HCT116 (cell line): ENCODE results near the gene COMMD4. TPM values are rescaled to one million over a fixed set of nuclear protein-coding genes. Genes with fewer than 3 reads are reported as not detected.

Source experiments
- ATAC-seq: fragments of 200-7000 bp; cut with Tn5 transposase; 2 replicates; pipeline ENCODE4 v1.9.1; 2020; ENCODE audit warnings: mild to moderate bottlenecking, moderate library complexity
- BruUV-seq: library from RNA; stranded (reverse); fragments of 400-500 nt; replicated peaks from 2 replicates; lab custom pipeline; 2021; lab: Mats Ljungman, UMichigan
- CTCF ChIA-PET: fragments of 300-600 bp; sonication (Branson Sonifier 250); formaldehyde crosslinking; loops from one replicate; lab custom pipeline; 2021; ENCODE audit warnings: antibody characterized with exemption; lab: Charles Lee
- POLR2A ChIA-PET: fragments of 300-600, 350-600 bp; sonication (Branson Sonifier 250); formaldehyde crosslinking; loops from one replicate; lab custom pipeline; 2021; ENCODE audit warnings: antibody characterized with exemption; lab: Charles Lee
- RAD21 ChIA-PET, 2 experiments: fragments of 300-600 bp; sonication (Branson Sonifier 250); formaldehyde crosslinking; loops; one replicate each; lab custom pipeline; 2023; ENCODE audit warnings: low total read pairs in 2 of 2; ENCODE audit not compliant: uncharacterized antibody in 2 of 2, unreplicated experiment in 2 of 2, low non-redundant PET in 1 of 2; lab: Charles Lee
- DNase-seq: peaks from one replicate; pipeline ENCODE4 v3.0.0-alpha.2; 2010; ENCODE audit warnings: low read depth, low spot score
- H2AFZ ChIP-seq: fragments of 200-600 bp; shearing (Covaris generic), sonication (generic); 2 replicates; pipeline ENCODE4 v1.6.1; 2017; ENCODE audit warnings: low read depth, mixed run types, mixed read lengths, antibody characterized with exemption, low read length; ENCODE audit not compliant: poor library complexity, severe bottlenecking
- H3K27ac ChIP-seq: 2 replicates; pipeline ENCODE4 v1.5.1; 2012; ENCODE audit warnings: low read depth, low read length
- H3K27me3 ChIP-seq: fragments of 200-600 bp; sonication (generic); 2 replicates; pipeline ENCODE4 v1.6.1; 2016; ENCODE audit warnings: mixed run types, low read length, mixed read lengths; ENCODE audit not compliant: insufficient read depth
- H3K36me3 ChIP-seq, 2 experiments: fragments of 200-500 bp in 1 of 2; fragments of 200-600 bp in 1 of 2; sonication (Bioruptor generic) in 1 of 2; sonication (generic) in 1 of 2; 2 replicates each; pipeline versions ENCODE4 v1.5.1 to v1.6.1; 2014 to 2016; ENCODE audit warnings: low read length in 2 of 2, inconsistent platforms in 1 of 2, mixed read lengths in 1 of 2, mixed run types in 1 of 2; ENCODE audit not compliant: insufficient read depth in 2 of 2, control insufficient read depth in 1 of 2
- H3K4me1 ChIP-seq, 2 experiments: fragments of 200-600 bp in 1 of 2; sonication (generic) in 1 of 2; 2 replicates each; pipeline versions ENCODE4 v1.5.1 to v1.6.1; 2012 to 2017; ENCODE audit warnings: low read length in 2 of 2, inconsistent platforms in 1 of 2, mild to moderate bottlenecking in 1 of 2, mixed read lengths in 1 of 2, mixed run types in 1 of 2, moderate library complexity in 1 of 2; ENCODE audit not compliant: insufficient read depth in 2 of 2, control insufficient read depth in 1 of 2
- H3K4me2 ChIP-seq: fragments of 200-600 bp; sonication (generic); 2 replicates; pipeline ENCODE4 v1.6.1; 2017; ENCODE audit warnings: mixed run types, low read length, mixed read lengths
- H3K4me3 ChIP-seq, 2 experiments: fragments of 200-600 bp in 1 of 2; sonication (generic) in 1 of 2; replicated peaks in 1 of 2; 2 replicates each; pipeline ENCODE4 v1.5.1; 2011 to 2016; ENCODE audit warnings: low read length in 2 of 2, control low read depth in 1 of 2, low read depth in 1 of 2, mild to moderate bottlenecking in 1 of 2, mixed read lengths in 1 of 2, mixed run types in 1 of 2
- H3K79me2 ChIP-seq: fragments of 200-600 bp; sonication (generic); 2 replicates; pipeline ENCODE4 v1.6.1; 2017; ENCODE audit warnings: mild to moderate bottlenecking, mixed run types, low read length, moderate library complexity, mixed read lengths; ENCODE audit not compliant: insufficient read depth
- H3K9ac ChIP-seq: fragments of 200-600 bp; sonication (generic); 2 replicates; pipeline ENCODE4 v1.6.1; 2016; ENCODE audit warnings: low read length, mixed read lengths
- H3K9me2 ChIP-seq: fragments of 200-600 bp; sonication (generic), shearing (Covaris generic); 2 replicates; pipeline ENCODE4 v1.6.1; 2017; ENCODE audit warnings: mixed run types, mild to moderate bottlenecking, moderate library complexity; ENCODE audit not compliant: insufficient read depth
- H3K9me3 ChIP-seq, 2 experiments: fragments of 200-500 bp in 1 of 2; fragments of 200-600 bp in 1 of 2; sonication (Bioruptor generic) in 1 of 2; sonication (generic) in 1 of 2; 2 replicates each; pipeline ENCODE4 v1.6.1; 2014 to 2017; ENCODE audit warnings: low read length in 2 of 2, mixed read lengths in 2 of 2, inconsistent platforms in 1 of 2, low read depth in 1 of 2, mild to moderate bottlenecking in 1 of 2, mixed run types in 1 of 2, moderate library complexity in 1 of 2; ENCODE audit not compliant: control insufficient read depth in 1 of 2, insufficient read depth in 1 of 2
- H4K20me1 ChIP-seq: fragments of 200-600 bp; sonication (generic), shearing (Covaris generic); 2 replicates; pipeline ENCODE4 v1.6.1; 2017; ENCODE audit warnings: mixed run types, mild to moderate bottlenecking, moderate library complexity; ENCODE audit not compliant: insufficient read depth
- CBX3 ChIP-seq: IDR thresholded peaks from 2 replicates; pipeline ENCODE4 v1.6.1; 2012; ENCODE audit warnings: low read depth
- EGR1 ChIP-seq: IDR thresholded peaks from 2 replicates; pipeline ENCODE4 v1.6.1; 2012; ENCODE audit warnings: low read depth
- EZH2 ChIP-seq: fragments of 200-600 bp; sonication (generic); IDR thresholded peaks from 2 replicates; pipeline ENCODE4 v1.6.1; 2017; ENCODE audit warnings: antibody characterized with exemption, mixed run types
- EZH2phosphoT487 ChIP-seq: fragments of 200-600 bp; IDR thresholded peaks from 2 replicates; pipeline ENCODE4 v1.6.1; 2018; ENCODE audit warnings: antibody characterized with exemption, borderline replicate concordance
- FOSL1 ChIP-seq: IDR thresholded peaks from 2 replicates; pipeline ENCODE4 v1.6.1; 2012; ENCODE audit warnings: low read depth
- POLR2AphosphoS5 ChIP-seq: IDR thresholded peaks from 2 replicates; pipeline ENCODE4 v1.6.1; 2011; ENCODE audit warnings: mild to moderate bottlenecking, low read depth, low read length, moderate library complexity
- REST ChIP-seq: IDR thresholded peaks from 2 replicates; pipeline ENCODE4 v1.6.1; 2012; ENCODE audit warnings: low read depth
- SP1 ChIP-seq: IDR thresholded peaks from 2 replicates; pipeline ENCODE4 v1.6.1; 2012; ENCODE audit warnings: low read depth
- SRF ChIP-seq: IDR thresholded peaks from 2 replicates; pipeline ENCODE4 v1.6.1; 2012; ENCODE audit warnings: low read depth
- YY1 ChIP-seq: IDR thresholded peaks from 2 replicates; pipeline ENCODE4 v1.6.1; 2011; ENCODE audit warnings: low read length, low read depth, moderate library complexity, mild to moderate bottlenecking; ENCODE audit not compliant: insufficient replicate concordance; ENCODE audit errors: extremely low read depth
- ZBTB33 ChIP-seq: IDR thresholded peaks from 2 replicates; pipeline ENCODE4 v1.6.1; 2011; ENCODE audit warnings: mild to moderate bottlenecking, low read length, moderate library complexity; ENCODE audit not compliant: insufficient replicate concordance; ENCODE audit errors: extremely low read depth
- ZFX ChIP-seq: fragments of 450-650 bp; IDR thresholded peaks from 2 replicates; pipeline ENCODE4 v1.6.1; 2017
- ZNF274 ChIP-seq: fragments of 200-500 bp; sonication (Bioruptor generic); IDR thresholded peaks from 2 replicates; pipeline ENCODE4 v1.6.1; 2014; ENCODE audit warnings: mild to moderate bottlenecking, low read depth, low read length, inconsistent platforms
- intact Hi-C: fragments of 100-400 bp; cut with micrococcal nuclease; formaldehyde crosslinking; loops from 2 replicates; pipeline ENCODE4 v1.10.0; 2022
- total RNA-seq: library from RNA; stranded (reverse); gene quantifications from one replicate; pipeline ENCODE4 v1.2.1, GENCODE V29; 2021; ENCODE audit not compliant: unreplicated experiment

Gene COMMD4
- total RNA-seq, 1 experiment from 2014 or later = 141 TPM

DNA sequence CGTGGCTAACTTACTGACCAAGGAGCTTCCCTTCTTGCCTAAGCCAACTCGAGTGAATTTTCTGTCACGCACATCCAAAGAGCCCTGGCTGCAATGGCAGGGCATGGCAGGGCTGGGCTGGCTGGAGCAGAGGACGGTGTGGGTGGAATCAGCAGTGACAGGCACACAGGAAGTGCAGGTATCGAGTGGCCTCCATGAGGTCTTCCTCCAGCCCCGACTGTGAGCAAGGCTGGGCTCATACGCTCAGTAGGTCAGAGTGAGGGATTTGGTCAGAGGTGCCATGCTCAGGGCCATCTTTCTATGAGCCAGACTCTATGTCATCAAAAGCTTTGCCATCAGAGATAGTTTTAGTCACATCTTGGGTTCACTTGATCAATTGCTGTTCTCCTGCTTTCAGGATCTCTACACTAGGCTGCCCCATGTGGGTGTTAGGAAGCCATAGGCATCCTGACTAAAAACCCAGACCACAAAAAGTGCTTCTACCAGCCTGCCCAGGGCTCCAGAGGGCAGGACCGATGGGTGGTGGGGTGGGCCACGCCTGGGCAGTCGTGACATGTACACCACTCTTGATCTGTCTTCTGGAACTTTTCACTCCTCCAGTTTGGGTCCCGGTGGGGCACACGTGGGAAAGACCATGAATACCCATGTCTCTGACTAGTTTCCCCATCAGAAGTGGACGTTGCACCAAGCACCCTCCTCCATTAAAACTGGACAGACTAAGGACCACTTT, 22.6 kb upstream of the COMMD4 start:
- POLR2A ChIA-PET = no interaction called here
- Histone ChIP-seq H3K27me3 (no peaks in the 10 kb centered on the region), H3K79me2 (no peaks in the 10 kb centered on the region), H3K9me2 (no peaks in the 10 kb centered on the region), H4K20me1 (no peaks in the 10 kb centered on the region), H3K9ac (no peak overlapping the region), H3K4me3 (no peak overlapping the region), H3K27ac (no peak overlapping the region), H3K36me3 (no peaks in the 10 kb centered on the region), H2AFZ (no peak overlapping the region), H3K4me1 (peaks cover 0 to 10% of the 10 kb centered on the region in 2 experiments; a peak in 2 of 4 replicates), H3K9me3 (no peaks in the 10 kb centered on the region), H3K4me2 (no peak overlapping the region)
- DNase-seq (no peak), ATAC-seq (no peak)
- intact Hi-C loops = no loop called here
- RAD21 ChIA-PET = no interaction called here
- TF ChIP-seq ZFX (no peak), SP1 (no peak), POLR2AphosphoS5 (no peak), EZH2phosphoT487 (no peak), REST (no peak), ZBTB33 (no peak), SRF (no peak), ZNF274 (no peak), EZH2 (no peak), EGR1 (no peak), YY1 (no peak), CBX3 (no peak), FOSL1 (no peak)
- no TSS peak for BruUV-seq
- CTCF ChIA-PET = no interaction called here
